ENCODE results near the gene PPP2R5D.
A peak's percentile ranks its signal among the peaks of the same experiment; 100 is the strongest.
"Not testable (repeated sequence)": the region's sequence is repeated elsewhere in the genome, so short reads cannot be mapped to it uniquely, and the experiment has no call there.

PPP2R5D gene

DNA sequence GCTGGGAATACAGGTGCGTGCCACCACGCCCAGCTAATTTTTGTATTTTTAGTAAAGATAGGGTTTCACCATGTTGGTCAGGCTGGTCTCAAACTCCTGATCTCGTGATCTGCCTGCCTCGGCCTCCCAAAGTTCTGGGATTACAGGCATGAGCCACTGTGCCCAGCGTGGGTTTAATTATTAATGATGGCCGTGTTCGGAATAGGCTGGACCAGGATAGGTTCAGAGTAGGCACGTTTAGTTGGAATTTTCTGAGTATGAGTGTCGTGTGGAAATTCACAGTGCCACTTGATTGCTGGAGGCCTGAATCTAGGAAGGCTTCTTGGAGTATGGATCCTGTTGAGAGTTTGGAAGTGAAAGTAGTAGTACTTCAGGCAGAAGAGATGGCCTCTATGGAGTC, 13.8 kb downstream of the PPP2R5D start:
- DNase-seq, result not testable (repeated sequence)

DNA sequence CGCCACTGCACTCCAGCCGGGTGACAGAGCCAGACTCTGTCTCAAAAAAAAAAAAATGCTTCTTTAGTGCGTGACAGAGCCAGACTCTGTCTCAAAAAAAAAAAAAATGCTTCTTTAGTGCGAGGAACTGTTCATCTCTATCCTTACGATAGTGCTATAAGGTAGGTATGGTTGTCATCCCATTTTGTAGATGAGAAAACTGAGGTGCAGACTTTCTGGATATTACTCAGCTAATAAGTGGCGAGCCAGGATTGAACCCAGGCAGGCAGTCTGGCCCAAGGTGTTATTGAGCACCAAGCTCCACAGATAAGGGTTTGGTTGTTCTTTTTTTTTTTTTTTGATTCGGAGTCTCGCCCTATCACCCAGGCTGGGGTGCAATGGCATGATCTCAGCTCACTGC, 17.5 kb downstream of the PPP2R5D start:
- DNase-seq, result no peak

DNA sequence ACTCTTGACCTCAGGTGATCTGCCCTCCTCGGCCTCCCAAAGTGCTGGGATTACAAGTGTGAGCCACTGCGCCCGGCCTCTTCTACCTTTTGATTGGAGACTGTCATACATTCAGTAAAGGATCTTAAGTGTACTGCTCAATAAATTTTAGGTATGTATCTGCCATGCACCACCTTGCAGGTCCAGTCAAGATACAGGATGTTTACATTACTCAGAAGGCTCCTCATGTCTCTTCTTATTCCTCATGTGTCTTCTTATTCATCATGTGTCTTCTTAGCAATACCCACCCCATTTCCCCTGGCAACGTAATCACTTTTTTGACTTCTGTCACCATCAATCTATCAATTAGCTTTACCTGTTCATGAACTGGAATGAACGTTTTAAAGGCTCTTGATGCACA, 21.5 kb downstream of the PPP2R5D start:
- DNase-seq, result no peak

DNA sequence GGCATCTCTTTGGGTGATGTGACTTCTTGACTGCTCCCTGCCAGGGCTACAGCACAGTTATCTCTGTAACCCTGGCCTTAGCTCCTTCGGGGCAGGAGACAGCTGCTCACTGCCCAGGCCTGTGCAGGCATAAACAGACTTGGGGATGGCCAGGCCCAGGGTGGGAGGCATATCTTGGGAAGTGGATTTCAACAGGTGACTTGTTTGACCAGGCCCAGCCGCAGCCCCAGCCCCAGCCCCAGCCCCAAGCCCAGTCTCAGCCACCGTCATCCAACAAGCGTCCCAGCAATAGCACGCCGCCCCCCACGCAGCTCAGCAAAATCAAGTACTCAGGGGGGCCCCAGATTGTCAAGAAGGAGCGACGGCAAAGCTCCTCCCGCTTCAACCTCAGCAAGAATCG, 21.9 kb downstream of the PPP2R5D start:
- no peak for DNase-seq

DNA sequence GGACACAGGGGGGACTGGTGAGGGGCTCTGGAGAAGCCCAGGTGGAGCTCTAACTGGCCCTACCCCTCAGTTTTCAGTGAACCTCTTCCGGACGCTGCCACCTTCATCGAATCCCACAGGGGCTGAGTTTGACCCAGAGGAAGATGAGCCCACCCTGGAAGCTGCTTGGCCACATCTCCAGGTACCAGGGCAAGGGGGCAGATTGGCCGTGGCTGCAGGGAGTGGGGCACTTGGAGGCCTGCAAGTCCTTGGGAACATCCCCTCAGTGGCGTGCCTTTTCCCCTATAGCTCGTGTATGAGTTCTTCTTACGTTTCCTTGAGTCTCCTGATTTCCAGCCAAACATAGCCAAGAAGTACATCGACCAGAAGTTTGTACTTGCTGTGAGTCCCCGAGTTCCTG, 22.8 kb downstream of the PPP2R5D start:
- DNase-seq, result no peak

DNA sequence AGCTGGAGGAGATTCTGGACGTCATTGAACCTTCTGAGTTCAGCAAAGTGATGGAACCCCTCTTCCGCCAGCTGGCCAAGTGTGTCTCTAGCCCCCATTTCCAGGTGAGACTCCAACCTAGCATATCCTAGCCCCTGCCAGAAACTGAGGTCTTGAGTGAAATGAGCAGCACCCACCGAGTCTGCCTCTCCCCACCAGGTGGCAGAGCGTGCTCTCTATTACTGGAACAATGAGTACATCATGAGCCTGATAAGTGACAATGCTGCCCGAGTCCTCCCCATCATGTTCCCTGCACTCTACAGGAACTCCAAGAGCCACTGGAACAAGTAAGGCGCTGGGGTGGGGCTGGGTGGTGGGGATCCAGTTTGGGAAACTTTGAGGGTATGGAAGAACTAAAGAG, 24.8 kb downstream of the PPP2R5D start:
- DNase-seq, result peak; percentile 38

DNA sequence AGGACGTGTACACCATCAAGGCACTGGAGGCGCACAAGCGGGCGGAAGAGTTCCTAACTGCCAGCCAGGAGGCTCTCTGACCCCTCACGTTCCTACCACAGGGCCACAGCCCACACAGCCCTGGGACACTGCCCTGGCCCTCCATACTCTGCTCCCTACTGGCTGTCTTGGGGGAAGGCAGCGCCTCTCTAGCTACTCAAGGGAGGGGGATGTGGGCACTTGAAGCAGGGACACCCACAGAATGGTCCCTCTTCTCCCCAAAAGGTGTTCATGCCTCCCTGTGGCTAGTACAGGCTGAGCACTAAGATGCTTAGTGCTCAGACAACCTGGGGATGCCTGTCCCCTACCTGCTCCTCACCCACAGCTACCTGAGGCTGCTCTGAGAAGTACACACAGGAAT, 26.8 kb downstream of the PPP2R5D start:
- no peak for DNase-seq

DNA sequence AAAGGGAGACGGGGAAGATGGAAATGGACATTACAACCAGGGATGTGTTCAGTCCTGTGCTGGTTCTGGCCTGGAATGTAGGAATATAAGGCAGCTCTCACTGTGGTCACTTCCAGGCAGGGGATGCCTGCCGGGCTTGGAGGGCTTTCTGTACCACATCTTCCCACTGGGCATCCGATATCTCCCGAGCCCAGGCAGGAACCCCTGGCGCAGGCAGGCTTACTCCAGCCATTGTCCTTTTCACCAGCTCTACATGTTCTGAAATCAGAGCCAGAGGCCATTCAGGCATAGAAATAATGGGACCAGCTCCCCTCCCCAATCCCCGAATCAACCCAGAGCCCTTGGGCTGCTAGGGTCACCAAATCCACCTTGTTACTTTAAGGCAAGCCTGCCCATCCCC, 28.0 kb downstream of the PPP2R5D start:
- DNase-seq, result no peak

DNA sequence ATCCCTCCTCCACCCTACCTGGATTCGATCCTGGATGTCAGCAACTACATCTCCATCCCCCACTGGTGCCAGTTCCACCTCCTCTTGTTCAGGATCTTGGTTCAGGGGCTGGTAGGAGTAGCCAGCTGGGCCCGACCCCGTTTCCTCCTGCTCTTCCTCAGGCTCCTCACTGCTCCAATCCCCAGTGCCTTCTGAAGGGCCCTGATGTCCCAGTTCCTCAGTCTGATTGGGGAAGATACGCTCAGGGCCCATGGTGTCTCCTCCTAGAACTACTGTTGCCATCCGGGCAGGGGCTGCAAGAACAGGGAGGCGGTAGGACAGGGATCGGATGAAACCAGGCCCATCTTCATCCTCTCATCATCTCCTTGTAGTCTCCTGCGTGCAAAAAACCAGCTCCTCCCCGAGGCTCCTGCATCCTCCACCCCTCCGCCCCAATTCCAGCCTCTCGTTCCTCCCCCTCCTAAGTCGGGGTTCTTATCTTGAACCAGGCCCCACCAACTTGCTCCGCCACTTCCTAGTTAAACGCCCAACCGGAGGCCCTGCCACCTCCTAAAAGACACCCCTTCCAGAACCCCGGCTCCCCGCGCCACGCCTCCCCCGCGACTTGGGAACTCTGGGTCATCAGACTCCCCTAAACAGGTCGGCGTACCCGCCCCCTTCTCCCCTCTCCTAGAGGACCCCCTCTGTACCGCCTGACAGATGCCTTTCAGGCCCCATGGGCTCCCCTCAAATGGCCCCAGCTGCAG, 28.9 kb downstream of the PPP2R5D start:
- DNase-seq, result peak; percentile 17

DNA sequence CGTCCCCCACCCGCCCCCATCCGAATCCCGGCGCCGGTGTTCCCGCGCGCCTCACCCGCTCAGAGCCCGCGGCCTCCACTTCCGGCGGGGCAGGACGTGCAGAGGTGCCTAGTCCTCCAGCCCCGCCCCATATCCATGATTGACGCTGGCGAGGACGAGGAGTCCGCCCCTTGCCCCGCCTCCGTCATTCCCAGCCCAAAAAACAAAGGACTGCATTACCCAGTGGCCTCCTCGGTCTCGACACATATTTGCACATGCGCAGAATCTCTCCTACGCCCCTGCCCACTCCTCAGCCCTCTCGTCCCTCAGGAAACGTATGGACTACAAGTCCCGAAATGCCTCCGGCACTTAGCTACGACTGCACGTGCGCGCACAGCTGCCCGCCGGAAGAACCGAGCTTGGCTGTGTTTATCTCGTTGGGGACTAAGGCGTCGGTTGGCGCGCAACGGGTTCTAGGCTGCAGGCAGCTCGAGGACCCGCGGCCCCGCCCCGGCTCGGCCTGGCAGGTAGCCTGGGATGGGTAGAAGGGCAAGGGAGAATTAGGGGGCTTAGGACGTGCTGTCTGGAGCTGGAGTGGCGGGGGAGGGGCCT, 29.6 kb downstream of the PPP2R5D start, which contains the start of the genes KLHDC3 and MEA1:
KLHDC3 (plus strand) TSS at position 407 of the 591 bp plus-strand sequence. CDS start 2,944 bp downstream, outside the sequence.
MEA1 (minus strand) TSS at position 104 of the 591 bp plus-strand sequence. CDS start 133 bp downstream, outside the sequence.
- peak; percentile 100 for DNase-seq

DNA sequence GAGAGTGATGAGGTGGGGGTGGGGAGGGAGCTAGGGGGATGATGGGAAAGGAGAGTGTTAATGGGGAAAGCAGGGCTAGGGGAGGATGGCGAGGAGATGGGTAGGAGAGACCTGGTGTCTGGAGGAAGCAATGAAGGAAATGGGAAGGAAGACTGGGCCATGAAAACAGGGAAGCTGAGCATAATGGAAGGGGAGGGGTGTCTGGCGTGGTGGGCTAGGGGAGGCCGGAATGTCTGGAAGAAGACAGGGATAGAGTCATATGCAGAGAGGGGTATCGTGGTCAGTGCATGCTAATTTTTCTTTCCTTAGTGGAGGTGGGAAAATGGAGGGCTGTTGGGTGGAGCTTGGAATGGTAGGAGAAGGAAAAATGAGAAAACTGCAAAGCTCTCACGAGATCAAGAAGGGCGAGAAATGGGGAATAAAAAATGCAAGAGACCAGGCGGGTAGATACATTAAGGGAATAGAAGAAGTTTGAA, 30.1 kb downstream of the PPP2R5D start:
- DNase-seq, result peak; percentile 41

DNA sequence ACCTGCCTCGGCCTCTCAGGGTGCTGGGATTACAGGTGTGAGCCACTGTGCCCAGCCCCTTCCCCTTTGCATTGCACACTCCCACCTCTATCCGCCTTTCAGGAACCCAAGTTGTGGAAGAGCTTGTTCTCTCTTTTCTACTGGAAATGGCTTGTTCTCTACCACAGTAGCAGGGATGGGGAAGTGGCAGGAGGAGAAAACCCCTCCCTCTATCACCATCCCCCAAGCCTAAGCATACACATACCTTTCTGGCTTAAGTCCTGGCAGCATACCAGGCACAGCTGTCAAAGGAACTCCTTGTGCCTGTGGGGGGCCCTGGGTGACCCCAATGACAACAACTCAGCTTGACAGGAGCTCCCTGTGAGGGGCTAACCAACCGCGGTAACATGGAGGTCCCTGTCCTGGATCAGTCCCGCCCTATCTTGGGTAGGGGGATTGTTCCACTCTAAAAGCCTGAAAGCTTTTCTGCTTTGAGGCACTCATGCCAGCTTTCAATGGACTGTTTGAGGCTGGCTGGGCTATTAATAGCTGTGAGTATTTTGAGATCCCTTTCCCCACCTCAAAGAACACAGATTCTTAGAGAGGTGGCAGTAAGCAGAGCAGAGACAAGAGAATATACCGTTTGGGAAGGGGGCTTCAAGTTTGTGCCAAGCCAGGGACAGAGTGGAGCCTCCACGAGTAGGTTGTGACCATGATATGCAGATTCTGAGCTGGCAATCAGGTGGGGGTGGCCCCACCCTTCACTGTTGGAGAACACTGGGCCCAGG, 32.0 kb downstream of the PPP2R5D start:
- no peak for DNase-seq

DNA sequence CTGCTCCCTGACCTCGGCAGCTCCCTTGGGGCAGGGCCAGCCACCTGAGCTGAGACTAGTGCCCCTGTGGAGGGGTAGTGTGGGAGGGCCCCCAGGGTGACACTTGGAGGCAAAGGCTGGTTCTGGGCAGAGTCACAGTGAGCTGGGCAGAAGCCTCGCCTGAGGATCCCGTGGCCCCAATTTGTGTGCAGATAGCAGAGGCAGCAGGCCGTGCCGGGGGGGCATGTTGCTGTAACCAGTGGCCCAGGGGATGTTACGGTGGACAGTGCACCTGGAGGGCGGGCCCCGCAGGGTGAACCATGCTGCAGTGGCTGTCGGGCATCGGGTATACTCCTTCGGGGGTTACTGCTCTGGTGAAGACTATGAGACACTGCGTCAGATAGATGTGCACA, 32.6 kb downstream of the PPP2R5D start:
- DNase-seq, result no peak

DNA sequence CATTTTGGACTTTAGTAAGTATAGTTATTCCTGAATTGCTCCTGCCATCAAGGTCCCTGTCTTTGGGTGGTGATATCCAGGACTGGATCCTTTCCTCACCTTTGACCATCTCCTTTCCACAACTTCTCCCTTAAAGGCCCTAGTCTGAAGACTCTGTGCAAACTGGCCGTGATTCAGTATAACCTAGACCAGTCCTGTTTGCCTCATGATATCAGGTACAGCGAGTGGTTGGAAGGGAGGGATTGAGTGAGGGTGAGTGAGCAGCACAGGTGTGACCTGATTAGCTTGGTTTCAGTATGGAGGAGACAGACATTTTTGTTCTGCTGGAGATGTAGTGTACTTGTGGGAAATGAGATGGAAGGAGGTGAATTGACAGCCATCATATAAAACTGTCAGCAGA, 34.8 kb downstream of the PPP2R5D start:
- DNase-seq, result no peak

DNA sequence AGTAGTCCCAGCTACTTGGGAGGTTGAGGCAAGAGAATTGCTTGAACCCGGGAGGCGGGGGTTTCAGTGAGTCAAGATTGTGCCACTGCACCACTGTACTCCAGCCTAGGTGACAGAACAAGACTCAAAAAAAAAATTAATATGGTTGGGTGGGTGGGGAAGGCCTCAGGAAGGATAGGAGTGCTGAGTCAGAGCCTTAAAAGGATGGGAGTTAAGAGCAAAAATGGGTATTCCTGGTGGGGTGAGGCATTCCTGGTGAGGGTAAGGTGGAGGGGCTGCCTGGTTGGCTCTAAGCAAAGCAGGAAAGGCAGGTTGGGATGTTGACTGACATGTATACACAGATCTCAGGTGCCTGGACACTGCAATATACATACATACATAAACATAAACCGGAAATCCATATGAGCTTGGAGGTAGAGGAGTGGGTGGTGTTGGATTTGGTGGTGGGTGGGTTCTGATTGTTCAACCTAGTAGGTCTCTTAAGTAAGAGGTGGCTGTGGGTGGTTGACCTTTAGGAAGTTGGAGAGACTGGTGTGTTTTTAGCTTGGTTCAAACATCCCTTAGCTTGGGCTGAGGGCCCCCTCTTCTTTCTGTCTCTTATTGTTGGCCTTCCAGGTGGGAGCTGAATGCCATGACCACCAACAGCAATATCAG, 35.8 kb downstream of the PPP2R5D start:
- no peak for DNase-seq

DNA sequence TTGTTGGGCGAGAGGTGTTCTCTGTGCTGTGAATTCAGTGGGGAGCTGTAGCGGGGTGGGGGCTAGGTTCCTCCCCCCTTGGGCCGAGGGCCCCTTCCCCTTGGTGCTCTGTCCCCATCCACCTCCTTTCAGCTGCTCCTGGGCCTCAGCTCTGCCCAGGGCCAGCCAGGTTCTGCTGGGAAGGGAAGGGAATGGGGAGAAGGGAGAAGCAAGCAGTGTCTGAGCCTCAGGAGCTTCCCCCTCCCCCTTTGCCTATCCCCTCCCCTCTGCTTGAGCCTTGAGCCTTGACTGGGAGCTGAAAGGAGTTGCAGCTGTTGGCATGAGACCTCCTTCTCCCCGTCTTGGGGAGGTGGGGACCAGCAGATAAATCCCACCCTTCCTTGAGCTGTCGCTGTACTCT, 36.5 kb downstream of the PPP2R5D start:
- DNase-seq, result peak; percentile 12

DNA sequence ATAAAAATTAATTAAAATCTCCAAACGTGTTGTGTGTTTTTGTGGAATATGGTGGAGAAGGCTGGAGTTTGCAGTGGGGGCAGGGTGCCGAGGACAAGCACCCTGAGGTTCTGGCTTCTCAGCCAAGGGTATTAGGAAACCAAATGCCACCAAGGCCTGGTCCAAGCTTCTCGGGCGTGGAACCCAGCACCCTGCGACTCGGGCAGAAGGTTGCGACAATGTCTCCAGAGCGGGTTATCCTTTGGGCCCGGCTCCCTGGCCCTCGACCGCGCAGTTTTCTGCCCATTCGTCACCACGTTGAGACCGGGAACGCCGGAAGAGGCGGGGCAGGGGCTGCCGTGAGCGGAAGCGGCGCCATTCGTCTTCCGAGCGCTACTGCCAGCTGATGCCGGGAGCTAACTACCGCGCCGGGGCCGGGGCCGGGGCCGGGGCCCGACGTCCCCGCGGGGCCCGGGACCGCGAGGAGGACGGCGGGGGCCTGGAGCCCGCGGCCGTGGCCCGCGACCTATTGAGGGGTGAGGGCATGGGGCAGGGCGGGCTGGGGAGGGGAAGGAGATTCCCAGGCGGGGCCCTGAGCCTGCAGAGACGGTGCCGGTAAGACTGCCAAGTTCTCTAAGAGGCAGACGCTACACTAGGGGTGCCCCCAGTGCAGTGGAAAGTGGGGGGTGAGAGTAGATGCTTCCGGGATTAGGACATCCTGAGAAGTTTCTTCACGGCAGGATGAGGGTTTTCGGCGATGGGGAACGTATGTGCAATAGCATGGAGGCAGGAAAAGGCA, 37.1 kb downstream of the PPP2R5D start, which contains the start of gene RRP36:
RRP36 (plus strand) TSS at position 354 of the 778 bp plus-strand sequence; CDS start at position 386, 32 bp downstream.
- DNase-seq, result peak; percentile 74

DNA sequence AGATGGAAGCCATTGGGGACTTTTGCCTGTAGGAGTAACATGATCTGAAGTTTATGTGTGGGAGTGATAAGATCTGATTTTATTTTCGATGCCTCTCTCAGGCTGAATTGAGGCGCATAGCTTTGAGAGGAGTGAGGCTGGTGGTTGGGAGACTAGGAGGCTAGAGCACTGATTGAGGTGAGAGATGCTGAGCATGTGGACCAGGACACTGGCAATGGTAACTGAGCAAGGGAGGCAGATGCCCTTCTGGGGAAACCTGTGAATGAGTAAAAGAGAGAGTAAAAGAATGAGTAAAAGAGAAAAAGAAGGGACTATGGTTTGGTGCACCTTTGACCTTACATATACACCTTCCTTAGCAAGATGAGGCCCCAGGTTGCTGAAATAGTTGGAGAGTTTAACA, 40.1 kb downstream of the PPP2R5D start:
- no peak for DNase-seq

DNA sequence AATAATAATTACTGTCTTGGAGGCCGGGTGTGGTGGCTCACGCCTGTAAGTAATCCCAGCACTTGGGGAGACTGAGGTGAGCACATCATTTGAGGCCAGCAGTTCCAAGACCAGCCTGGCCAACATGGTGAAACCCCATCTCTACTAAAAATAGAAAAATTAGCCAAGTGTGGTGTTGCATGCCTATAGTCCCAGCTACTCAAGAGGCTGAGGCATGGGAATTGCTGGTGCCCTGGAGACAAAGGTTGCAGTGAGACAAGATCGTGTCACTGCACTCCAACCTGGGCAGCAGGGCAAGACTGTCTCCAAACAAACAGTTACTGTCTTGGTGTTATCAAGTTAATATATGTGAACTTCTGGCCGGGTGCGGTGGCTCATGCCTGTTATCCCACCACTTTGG, 42.0 kb downstream of the PPP2R5D start:
- no peak for DNase-seq

DNA sequence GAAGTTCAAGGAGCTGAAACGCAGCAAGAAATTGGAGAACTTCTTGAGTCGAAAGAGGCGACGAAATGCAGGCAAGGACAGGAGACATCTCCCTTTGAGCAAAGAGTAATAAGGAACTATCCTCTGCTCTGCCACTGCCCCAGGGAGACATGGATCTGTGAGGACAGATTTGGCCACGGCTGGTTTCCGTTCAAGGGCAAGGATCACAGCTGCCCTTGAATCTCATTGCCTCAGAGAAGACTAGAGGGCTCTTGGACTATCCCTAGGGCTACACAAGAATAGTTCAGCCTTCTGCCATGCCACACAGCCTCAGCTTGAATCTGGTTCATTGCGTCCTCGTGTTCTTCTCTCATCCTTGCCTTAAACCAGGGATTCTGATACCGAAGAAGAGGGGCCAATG, 44.8 kb downstream of the PPP2R5D start:
- no peak for DNase-seq

DNA sequence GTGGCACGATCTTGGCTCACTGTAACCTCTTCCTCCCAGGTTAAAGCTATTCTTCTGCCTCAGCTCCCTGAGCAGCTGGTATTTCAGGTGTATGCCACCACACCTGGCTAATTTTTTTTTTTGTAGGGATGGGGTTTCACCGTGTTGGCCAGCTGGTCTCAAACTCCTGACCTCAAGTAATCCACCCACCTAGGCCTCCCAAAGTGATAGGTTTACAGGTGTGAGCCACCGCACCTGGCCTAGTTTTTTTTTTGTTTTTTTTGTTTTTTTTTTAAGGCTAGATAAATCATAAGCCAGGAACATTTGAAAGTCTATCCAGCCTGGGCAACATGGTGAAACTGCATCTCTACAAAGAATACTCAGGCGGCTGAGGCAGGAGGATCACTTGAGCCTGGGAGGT, 48.0 kb downstream of the PPP2R5D start:
- DNase-seq, result no peak

DNA sequence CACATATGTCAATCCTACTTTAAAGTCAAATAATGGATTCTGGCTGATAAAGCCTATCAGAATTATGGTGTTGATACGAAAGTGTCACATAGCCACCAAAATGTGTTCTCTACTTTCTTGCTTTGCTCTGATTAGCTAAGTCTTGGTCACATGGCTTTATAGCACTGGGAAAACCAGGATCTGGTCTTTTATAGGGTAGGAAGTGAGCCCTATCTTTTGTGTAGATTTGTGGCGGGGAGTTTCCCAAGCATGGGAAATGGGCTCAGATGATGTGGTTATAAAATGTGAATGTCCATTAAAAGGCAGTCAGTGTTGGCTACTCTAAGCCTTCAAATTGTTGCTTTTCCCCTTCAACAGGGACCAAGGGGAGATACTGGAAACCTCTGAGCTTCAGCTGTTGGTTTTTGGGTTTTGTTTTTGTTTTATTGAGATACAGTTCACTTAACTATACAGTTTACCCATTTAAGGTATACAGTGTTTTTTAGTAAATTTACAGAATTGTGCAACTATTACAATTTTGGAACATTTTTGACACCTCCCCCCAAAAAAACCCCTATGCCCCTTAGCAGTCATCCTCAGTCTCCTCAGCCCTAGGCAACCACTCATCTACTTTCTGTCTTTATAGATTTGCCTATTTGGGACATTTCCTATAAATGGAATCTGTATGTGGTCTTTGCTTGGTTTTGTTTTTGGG, 49.3 kb downstream of the PPP2R5D start:
- DNase-seq, result no peak

All from fibroblast of skin of right biceps (primary cell).